Neuronal stem cell (in vitro differentiated cells): ENCODE data around the gene ANKMY1.
A peak's percentile ranks its signal among the peaks of the same experiment; 100 is the strongest.

Experiments
- DNase-seq: peaks from one replicate; pipeline ENCODE4 v3.0.0-alpha.2; 2013; ENCODE audit warnings: low spot score
- H2AFZ ChIP-seq: one replicate; pipeline ENCODE4 v1.6.1; 2013; ENCODE audit warnings: mild to moderate bottlenecking, low read length, inconsistent platforms
- H2AK5ac ChIP-seq: 2 replicates; pipeline ENCODE4 v1.6.1; 2013; ENCODE audit warnings: low read depth, mild to moderate bottlenecking, inconsistent platforms, low read length, moderate library complexity, mixed read lengths
- H2BK120ac ChIP-seq: 2 replicates; pipeline ENCODE4 v1.6.1; 2013; ENCODE audit warnings: low read depth, mild to moderate bottlenecking, inconsistent platforms, low read length, moderate library complexity, mixed read lengths
- H2BK12ac ChIP-seq: one replicate; pipeline ENCODE4 v1.6.1; 2013; ENCODE audit warnings: low read length, inconsistent platforms
- H2BK15ac ChIP-seq: 2 replicates; pipeline ENCODE4 v1.6.1; 2013; ENCODE audit warnings: mild to moderate bottlenecking, low read length, inconsistent platforms, mixed read lengths
- H2BK5ac ChIP-seq: one replicate; pipeline ENCODE4 v1.6.1; 2013; ENCODE audit warnings: inconsistent platforms, mild to moderate bottlenecking, low read length, moderate library complexity
- H3K14ac ChIP-seq: one replicate; pipeline ENCODE4 v1.6.1; 2013; ENCODE audit warnings: low read length, inconsistent platforms
- H3K18ac ChIP-seq: 2 replicates; pipeline ENCODE4 v1.6.1; 2013; ENCODE audit warnings: low read length, inconsistent platforms
- H3K23ac ChIP-seq: 2 replicates; pipeline ENCODE4 v1.6.1; 2013; ENCODE audit warnings: low read depth, mild to moderate bottlenecking, mixed read lengths, low read length, inconsistent platforms; ENCODE audit not compliant: poor library complexity
- H3K27ac ChIP-seq: replicated peaks from 3 replicates; pipeline ENCODE4 v1.5.1; 2013; ENCODE audit warnings: low read length, inconsistent platforms
- H3K27me3 ChIP-seq, 3 experiments: 2 replicates each; pipeline ENCODE4 v1.6.1; 2013; ENCODE audit warnings: low read length in 3 of 3, mild to moderate bottlenecking in 2 of 3, inconsistent platforms in 1 of 3, low read depth in 1 of 3, mixed read lengths in 1 of 3, moderate library complexity in 1 of 3; ENCODE audit not compliant: control insufficient read depth in 3 of 3, insufficient read depth in 3 of 3
- H3K36me3 ChIP-seq, 2 donors: replicated peaks in 1 of 2; 2 replicates each; pipeline ENCODE4 v1.6.1; 2013; ENCODE audit warnings: low read length in 2 of 2; ENCODE audit not compliant: control insufficient read depth in 2 of 2, insufficient read depth in 2 of 2
- H3K4ac ChIP-seq: 2 replicates; pipeline ENCODE4 v1.6.1; 2013; ENCODE audit warnings: inconsistent platforms, mild to moderate bottlenecking, low read length, moderate library complexity
- H3K4me1 ChIP-seq, 2 donors: 1 replicate in 1 of 2; 2 replicates in 1 of 2; pipeline ENCODE4 v1.6.1; 2013; ENCODE audit warnings: low read length in 2 of 2, low read depth in 1 of 2; ENCODE audit not compliant: control insufficient read depth in 2 of 2, insufficient read depth in 1 of 2
- H3K4me2 ChIP-seq: one replicate; pipeline ENCODE4 v1.6.1; 2013; ENCODE audit warnings: mild to moderate bottlenecking, low read length, inconsistent platforms; ENCODE audit not compliant: insufficient read depth, poor library complexity, severe bottlenecking
- H3K4me3 ChIP-seq, 2 donors: 2 replicates each; pipeline ENCODE4 v1.5.1; 2013; ENCODE audit warnings: low read length in 2 of 2, mild to moderate bottlenecking in 2 of 2, inconsistent platforms in 1 of 2, moderate library complexity in 1 of 2
- H3K79me1 ChIP-seq: one replicate; pipeline ENCODE4 v1.6.1; 2013; ENCODE audit warnings: low read depth, mild to moderate bottlenecking, inconsistent platforms, low read length, moderate library complexity
- H3K9ac ChIP-seq: one replicate; pipeline ENCODE4 v1.6.1; 2013; ENCODE audit warnings: mild to moderate bottlenecking, low read depth, low read length, inconsistent platforms; ENCODE audit not compliant: poor library complexity
- H3K9me3 ChIP-seq, 2 donors: replicated peaks in 1 of 2; 2 replicates each; pipeline versions ENCODE3 to v1.6.1; 2013; ENCODE audit warnings: low read length in 2 of 2, mild to moderate bottlenecking in 2 of 2, inconsistent platforms in 1 of 2, low read depth in 1 of 2, mixed read lengths in 1 of 2, moderate library complexity in 1 of 2; ENCODE audit not compliant: control insufficient read depth in 2 of 2, insufficient read depth in 1 of 2
- H4K8ac ChIP-seq: one replicate; pipeline ENCODE4 v1.6.1; 2013; ENCODE audit warnings: low read depth, mild to moderate bottlenecking, inconsistent platforms, low read length, moderate library complexity
- H4K91ac ChIP-seq: one replicate; pipeline ENCODE4 v1.6.1; 2013; ENCODE audit warnings: low read length, low read depth, mild to moderate bottlenecking, inconsistent platforms; ENCODE audit not compliant: poor library complexity
- WGBS, 2 donors: extraction: QIAGEN DNeasy Blood & Tissue Kit; methylation state at CpG; one replicate each; pipeline ENCODE4 v1.1.7; 2013; ENCODE audit warnings: missing lambda C conversion rate in 2 of 2, mixed read lengths in 1 of 2; ENCODE audit not compliant: insufficient read length in 2 of 2, insufficient replicate concordance in 1 of 2; ENCODE audit errors: extremely low coverage in 2 of 2; 5-methylcytosine and 5-hydroxymethylcytosine counted together

ANKMY1 gene

DNA sequence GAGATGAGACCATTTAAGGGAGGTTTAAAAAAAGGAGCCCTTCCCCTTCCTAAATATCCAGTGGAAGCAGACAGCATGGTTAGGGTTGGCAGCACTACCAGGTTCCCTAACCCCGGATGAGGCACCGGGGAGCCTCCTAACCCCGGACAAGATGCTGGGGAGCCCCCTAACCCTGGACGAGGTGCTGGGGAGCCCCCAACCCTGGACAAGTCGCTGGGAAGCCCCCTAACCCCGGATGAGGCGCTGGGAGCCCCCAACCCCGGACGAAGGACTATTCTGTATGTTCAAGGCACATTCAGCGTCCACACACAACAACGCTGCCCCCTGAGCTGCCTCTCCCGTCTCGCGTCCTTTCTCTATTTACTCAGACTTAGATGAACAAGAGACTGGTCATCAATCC, 51.9 kb downstream of the ANKMY1 start:
- no peak overlapping the region for H3K23ac ChIP-seq
- no peak overlapping the region for H3K4me3 ChIP-seq
- H4K91ac ChIP-seq: no peak overlapping the region
- no peak overlapping the region for H3K14ac ChIP-seq
- H3K27ac ChIP-seq: no peak overlapping the region
- H2BK15ac ChIP-seq: no peak overlapping the region
- WGBS, 2 donors: no CpG with 5 or more reads among the region's 14 CpGs
- H3K4me2 ChIP-seq: no peak overlapping the region
- no peak overlapping the region for H3K4ac ChIP-seq
- peaks cover 0 to 8% of the 10 kb centered on the region in 2 donors for H3K36me3 ChIP-seq
- H3K79me1 ChIP-seq: peaks cover 5% of the 10 kb centered on the region
- no peak overlapping the region for H2BK5ac ChIP-seq
- H2BK120ac ChIP-seq: no peak overlapping the region
- H3K4me1 ChIP-seq: no peaks in the 10 kb centered on the region
- H2AFZ ChIP-seq: no peak overlapping the region
- no peak overlapping the region for H2AK5ac ChIP-seq
- H3K9me3 ChIP-seq: no peaks in the 10 kb centered on the region
- no peaks in the 10 kb centered on the region for H3K27me3 ChIP-seq
- no peak overlapping the region for H3K18ac ChIP-seq
- H4K8ac ChIP-seq: no peak overlapping the region
- no peak overlapping the region for H2BK12ac ChIP-seq
- no peak for DNase-seq
- H3K9ac ChIP-seq: no peak overlapping the region

DNA sequence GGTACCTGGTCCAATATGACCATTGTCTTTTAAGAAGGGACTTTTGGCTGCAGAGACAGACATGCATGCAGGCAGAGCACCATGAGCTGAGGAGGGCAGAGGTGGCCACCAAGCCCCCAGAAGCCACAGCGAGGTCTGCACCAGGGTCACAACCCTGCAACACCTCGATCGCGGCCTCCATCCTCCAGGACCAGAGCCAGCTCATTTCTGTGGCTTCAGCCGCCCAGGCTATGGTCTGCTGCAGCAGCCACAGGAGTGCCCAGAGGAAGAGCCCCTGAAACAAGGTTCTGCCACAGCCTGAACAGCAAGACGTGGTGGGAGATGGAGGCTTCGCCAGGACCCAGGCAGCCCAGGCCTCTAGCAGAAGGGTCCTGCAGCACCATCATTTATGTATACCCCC, 53.9 kb downstream of the ANKMY1 start:
- no peak for DNase-seq
- Histone ChIP-seq H2BK12ac (no peak overlapping the region), H3K9me3 (no peaks in the 10 kb centered on the region), H3K4me2 (no peak overlapping the region), H3K4me3 (no peak overlapping the region), H3K18ac (no peak overlapping the region), H4K91ac (no peak overlapping the region), H2AK5ac (no peak overlapping the region), H3K79me1 (peaks cover 9% of the 10 kb centered on the region), H3K4me1 (no peaks in the 10 kb centered on the region), H3K9ac (no peak overlapping the region), H2AFZ (no peak overlapping the region), H3K23ac (no peak overlapping the region), H3K36me3 (peaks cover 0 to 25% of the 10 kb centered on the region in 2 donors), H3K27me3 (no peaks in the 10 kb centered on the region), H3K14ac (no peak overlapping the region), H2BK120ac (no peak overlapping the region), H3K27ac (no peak overlapping the region), H4K8ac (no peak overlapping the region), H3K4ac (no peak overlapping the region), H2BK15ac (no peak overlapping the region), H2BK5ac (no peak overlapping the region)
- WGBS, 2 donors: no CpG with 5 or more reads among the region's 7 CpGs

DNA sequence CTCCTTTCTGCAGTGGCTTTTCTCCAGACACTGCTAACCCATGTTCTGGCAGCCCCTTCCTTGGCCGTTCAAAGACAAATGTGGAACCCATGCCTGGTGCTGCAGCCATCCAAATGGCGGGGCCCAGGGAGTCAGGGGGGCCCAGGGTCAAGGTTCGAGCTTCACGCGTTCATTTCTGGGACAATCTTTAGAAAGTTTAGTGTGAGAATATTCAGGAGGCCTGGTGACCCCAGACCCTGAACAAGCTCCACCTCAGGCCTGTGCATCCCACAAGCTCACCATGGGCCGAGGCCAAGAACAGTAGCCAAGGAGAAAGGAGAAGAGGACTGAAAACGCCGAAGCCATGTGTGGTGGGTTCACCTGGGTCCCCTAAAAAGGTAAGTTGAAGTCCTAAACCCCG, 54.4 kb downstream of the ANKMY1 start:
- WGBS, 2 donors: no CpG with 5 or more reads among the region's 9 CpGs
- no peak overlapping the region for H4K91ac ChIP-seq

DNA sequence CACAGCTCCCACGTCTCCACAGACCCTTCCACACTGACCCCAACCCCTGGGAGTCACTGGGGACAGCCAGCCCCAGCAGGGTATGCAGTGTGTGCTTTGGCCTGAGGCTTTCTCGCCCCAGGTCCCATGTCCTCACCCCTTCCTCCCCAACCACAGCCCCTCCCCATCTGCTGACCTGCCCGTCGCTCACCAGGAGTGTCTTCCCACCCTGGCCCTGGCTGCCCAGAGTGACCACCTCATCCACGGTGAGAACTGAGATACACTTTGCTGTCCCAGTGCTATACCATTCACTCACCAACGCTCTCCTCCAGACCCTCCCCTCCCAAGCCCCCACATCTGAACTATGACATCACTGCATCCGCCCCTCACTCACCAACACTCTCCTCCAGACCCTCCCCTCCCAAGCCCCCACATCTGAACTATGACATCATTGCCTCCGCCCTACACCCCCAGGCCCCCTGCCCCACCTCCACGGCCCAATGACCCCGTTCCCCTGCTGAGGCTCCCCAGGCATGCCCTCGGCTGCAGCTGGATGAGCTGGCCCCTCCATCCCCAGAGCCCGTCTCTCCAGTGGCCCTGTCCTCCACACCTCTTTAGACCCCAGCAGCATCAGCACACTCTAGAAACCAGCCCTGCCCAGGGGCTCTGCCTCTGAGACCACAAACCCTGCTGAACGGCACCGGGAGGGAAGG, 55.2 kb downstream of the ANKMY1 start:
- Histone ChIP-seq H3K23ac (no peak overlapping the region), H3K9ac (peak overlapping the region; percentile 21), H4K8ac (no peak overlapping the region), H2AK5ac (no peak overlapping the region), H3K4me3 (no peak overlapping the region), H2BK120ac (no peak overlapping the region), H2BK15ac (no peak overlapping the region), H3K18ac (no peak overlapping the region), H3K4ac (no peak overlapping the region), H3K27ac (no peak overlapping the region), H2BK5ac (peak overlapping the region; percentile 71), H3K4me1 (no peaks in the 10 kb centered on the region), H3K27me3 (no peaks in the 10 kb centered on the region), H3K79me1 (peaks cover 9% of the 10 kb centered on the region), H3K4me2 (no peak overlapping the region), H3K36me3 (peaks cover 0 to 35% of the 10 kb centered on the region in 2 donors), H3K14ac (no peak overlapping the region), H2BK12ac (peak overlapping the region; percentile 41), H2AFZ (no peak overlapping the region), H4K91ac (no peak overlapping the region), H3K9me3 (no peaks in the 10 kb centered on the region)
- 100% methylated on average over 1 of the region's 14 CpGs; no CpG with 5 or more reads in 1 of the 2 donors for WGBS, 2 donors
- no peak for DNase-seq

More for the DNA sequence above, 54.4 kb downstream of the ANKMY1 start:
- Histone ChIP-seq H3K23ac (no peak overlapping the region), H3K36me3 (peaks cover 0 to 30% of the 10 kb centered on the region in 2 donors), H3K27ac (no peak overlapping the region), H2BK5ac (no peak overlapping the region), H3K14ac (no peak overlapping the region), H3K79me1 (peaks cover 9% of the 10 kb centered on the region), H2BK12ac (no peak overlapping the region), H3K4me3 (no peak overlapping the region), H2BK120ac (no peak overlapping the region), H3K9me3 (no peaks in the 10 kb centered on the region), H3K27me3 (no peaks in the 10 kb centered on the region), H3K4me2 (no peak overlapping the region), H3K4me1 (no peaks in the 10 kb centered on the region), H3K18ac (no peak overlapping the region), H2AFZ (no peak overlapping the region), H3K9ac (no peak overlapping the region), H4K8ac (no peak overlapping the region), H2AK5ac (no peak overlapping the region), H2BK15ac (no peak overlapping the region), H3K4ac (no peak overlapping the region)
- no peak for DNase-seq
